Cerebellar nuclear complex (tissue), 1 donor: ENCODE data around the gene TMEM11.

Experiments
- DNase-seq, 2 experiments: peaks; one replicate each; lab custom pipeline; 2025; lab: John Stamatoyannopoulos, UW

The TMEM11 gene

GRCh38 chr17:21186399-21187187, 27.4 kb downstream of the TMEM11 start:
- DNase-seq, result no peak

GRCh38 chr17:21185061-21185460, 28.9 kb downstream of the TMEM11 start:
- DNase-seq, result no peak

- DNase-seq, result no peak
These were observed 29.4 kb downstream of the TMEM11 start for GRCh38 chr17:21184570-21184969.

- no peak for DNase-seq
These were observed 30.5 kb downstream of the TMEM11 start for GRCh38 chr17:21183468-21183867.

GRCh38 chr17:21177854-21178600, 35.9 kb downstream of the TMEM11 start:
- no peak for DNase-seq

- DNase-seq, result no peak
These were observed 36.6 kb downstream of the TMEM11 start for GRCh38 chr17:21177401-21177800.

- DNase-seq, result no peak
These were observed 37.1 kb downstream of the TMEM11 start for GRCh38 chr17:21176773-21177395.

- no peak for DNase-seq
These were observed 39.2 kb downstream of the TMEM11 start for GRCh38 chr17:21174713-21175112.

GRCh38 chr17:21174186-21174585, 39.8 kb downstream of the TMEM11 start:
- DNase-seq, result no peak

GRCh38 chr17:21173543-21173942, 40.4 kb downstream of the TMEM11 start:
- no peak for DNase-seq

- DNase-seq, result no peak
These were observed 41.1 kb downstream of the TMEM11 start for GRCh38 chr17:21172846-21173245.

GRCh38 chr17:21171970-21172510, 41.9 kb downstream of the TMEM11 start:
- DNase-seq, result no peak

- DNase-seq, result no peak
These were observed 42.5 kb downstream of the TMEM11 start for GRCh38 chr17:21171309-21171922.

- no peak for DNase-seq
These were observed 43.2 kb downstream of the TMEM11 start for GRCh38 chr17:21170809-21171208.

GRCh38 chr17:21169496-21169895, 44.5 kb downstream of the TMEM11 start:
- DNase-seq, result no peak

GRCh38 chr17:21168555-21168865, 45.5 kb downstream of the TMEM11 start:
- no peak for DNase-seq

- no peak for DNase-seq
These were observed 46.7 kb downstream of the TMEM11 start for GRCh38 chr17:21167303-21167702.

- no peak for DNase-seq
These were observed 47.3 kb downstream of the TMEM11 start for GRCh38 chr17:21166595-21167210.

- no peak for DNase-seq
These were observed 47.9 kb downstream of the TMEM11 start for GRCh38 chr17:21165922-21166594.

- DNase-seq, result no peak
These were observed 49.3 kb downstream of the TMEM11 start for GRCh38 chr17:21164620-21165019.

GRCh38 chr17:21164216-21164615, 49.7 kb downstream of the TMEM11 start:
- no peak for DNase-seq
